ENCODE measurements around the gene LPO. TPM values are rescaled to one million over a fixed set of nuclear protein-coding genes. Genes with fewer than 3 reads are reported as not detected.

The LPO gene
- total RNA-seq, 1 donor from 2014 or later = 0.31 TPM

DNA sequence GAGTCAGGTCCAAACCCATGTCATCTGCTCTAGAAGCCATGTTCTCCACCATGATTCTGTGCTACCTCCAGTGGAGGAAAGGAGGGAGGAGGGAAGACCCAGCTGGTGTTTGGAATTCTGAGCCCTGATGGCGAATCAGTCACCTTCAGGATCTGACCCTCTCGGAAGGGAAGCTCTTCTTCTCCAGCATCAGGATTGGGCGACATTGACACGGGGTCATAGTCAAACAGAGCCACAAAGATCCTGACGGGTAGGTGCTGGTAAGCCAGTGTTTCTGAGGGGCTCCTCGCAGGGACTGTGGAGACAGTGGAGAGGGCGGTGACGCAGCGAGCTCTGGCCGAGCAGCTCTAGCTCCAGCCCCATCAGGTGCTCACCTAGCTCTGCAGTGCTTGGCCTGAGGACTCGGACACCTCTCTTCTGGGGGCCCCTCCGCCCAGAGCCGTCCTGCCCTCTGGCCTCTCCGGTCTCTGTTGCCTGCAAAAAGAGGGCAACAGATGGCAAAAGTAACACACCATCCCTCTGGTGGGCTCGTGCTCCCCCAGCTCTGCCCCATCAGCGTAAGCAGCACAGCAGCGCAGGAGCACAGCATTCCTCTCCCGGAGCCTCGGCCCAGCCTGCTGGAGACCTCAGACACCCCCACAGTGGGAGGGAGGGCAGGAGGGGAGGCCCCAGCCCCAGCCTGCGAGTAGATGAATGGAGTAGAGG, 69.2 kb downstream of the LPO start:
- H3K27ac Mint-ChIP-seq (ENCODE audit: unreplicated experiment) = no peak overlapping the region
- no peaks in the 10 kb centered on the region for H3K9me3 Mint-ChIP-seq (ENCODE audit: unreplicated experiment)
- DNase-seq (ENCODE audit: low spot score) = no peak
- H3K4me3 Mint-ChIP-seq (ENCODE audit: unreplicated experiment) = no peak overlapping the region
- H3K27me3 Mint-ChIP-seq (ENCODE audit: unreplicated experiment) = peaks cover 17% of the 10 kb centered on the region
- H3K36me3 Mint-ChIP-seq (ENCODE audit: low read depth, unreplicated experiment) = peaks cover 4% of the 10 kb centered on the region
- TF ChIP-seq, protein P1, sequence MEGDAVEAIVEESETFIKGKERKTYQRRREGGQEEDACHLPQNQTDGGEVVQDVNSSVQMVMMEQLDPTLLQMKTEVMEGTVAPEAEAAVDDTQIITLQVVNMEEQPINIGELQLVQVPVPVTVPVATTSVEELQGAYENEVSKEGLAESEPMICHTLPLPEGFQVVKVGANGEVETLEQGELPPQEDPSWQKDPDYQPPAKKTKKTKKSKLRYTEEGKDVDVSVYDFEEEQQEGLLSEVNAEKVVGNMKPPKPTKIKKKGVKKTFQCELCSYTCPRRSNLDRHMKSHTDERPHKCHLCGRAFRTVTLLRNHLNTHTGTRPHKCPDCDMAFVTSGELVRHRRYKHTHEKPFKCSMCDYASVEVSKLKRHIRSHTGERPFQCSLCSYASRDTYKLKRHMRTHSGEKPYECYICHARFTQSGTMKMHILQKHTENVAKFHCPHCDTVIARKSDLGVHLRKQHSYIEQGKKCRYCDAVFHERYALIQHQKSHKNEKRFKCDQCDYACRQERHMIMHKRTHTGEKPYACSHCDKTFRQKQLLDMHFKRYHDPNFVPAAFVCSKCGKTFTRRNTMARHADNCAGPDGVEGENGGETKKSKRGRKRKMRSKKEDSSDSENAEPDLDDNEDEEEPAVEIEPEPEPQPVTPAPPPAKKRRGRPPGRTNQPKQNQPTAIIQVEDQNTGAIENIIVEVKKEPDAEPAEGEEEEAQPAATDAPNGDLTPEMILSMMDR (IDR thresholded peaks at IDR 0.05; ENCODE audit: unreplicated experiment) = no peak
- H3K4me1 Mint-ChIP-seq (ENCODE audit: unreplicated experiment) = no peaks in the 10 kb centered on the region

DNA sequence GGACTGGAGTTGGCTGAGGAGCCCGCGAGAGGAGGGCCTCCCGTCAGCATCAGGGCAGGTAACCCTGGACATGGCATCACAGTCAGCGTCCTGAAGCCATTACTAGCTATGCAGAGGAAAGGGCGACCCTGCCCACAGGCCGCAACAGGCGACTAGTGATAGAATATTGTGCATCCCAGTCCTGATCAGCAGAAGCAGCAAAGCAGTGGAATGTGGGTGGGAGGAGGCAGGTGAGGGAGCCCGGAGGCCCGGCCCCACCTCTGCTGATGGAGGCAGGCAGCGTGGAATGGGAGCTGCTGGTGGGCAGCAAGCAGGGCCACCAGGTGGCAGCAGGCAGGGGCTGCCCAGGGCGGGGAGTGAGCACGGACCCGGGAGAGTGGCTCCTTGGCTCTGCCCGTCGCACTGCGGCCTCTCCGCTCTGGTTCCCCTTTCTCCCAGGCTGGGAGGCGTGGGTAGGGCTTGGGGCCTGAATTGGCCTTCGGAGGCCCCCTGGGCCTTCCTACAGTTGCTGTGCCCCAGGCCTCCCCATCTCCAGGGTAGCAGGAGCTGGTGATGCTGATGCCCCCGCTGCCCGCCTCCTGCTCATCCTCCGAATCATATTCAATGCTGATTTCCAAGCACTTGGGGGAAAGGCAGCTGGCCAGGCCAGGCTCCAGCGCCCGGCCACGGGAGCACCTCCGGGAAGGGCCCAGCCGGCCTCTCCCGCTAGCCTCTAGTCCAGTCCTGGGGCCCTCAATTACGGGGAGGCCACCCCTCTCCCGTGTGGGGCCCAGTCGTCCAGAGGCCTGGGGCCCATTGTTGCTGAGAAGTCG, 70.0 kb downstream of the LPO start:
- peaks cover 17% of the 10 kb centered on the region for H3K27me3 Mint-ChIP-seq (ENCODE audit: unreplicated experiment)
- H3K4me1 Mint-ChIP-seq (ENCODE audit: unreplicated experiment) = no peaks in the 10 kb centered on the region
- no peak overlapping the region for H3K4me3 Mint-ChIP-seq (ENCODE audit: unreplicated experiment)
- TF ChIP-seq, protein P1 (IDR thresholded peaks at IDR 0.05; ENCODE audit: unreplicated experiment) = peak; percentile 48
- no peak overlapping the region for H3K27ac Mint-ChIP-seq (ENCODE audit: unreplicated experiment)
- peak; percentile 68 for DNase-seq (ENCODE audit: low spot score)
- H3K9me3 Mint-ChIP-seq (ENCODE audit: unreplicated experiment) = no peaks in the 10 kb centered on the region
- H3K36me3 Mint-ChIP-seq (ENCODE audit: low read depth, unreplicated experiment) = peaks cover 4% of the 10 kb centered on the region

DNA sequence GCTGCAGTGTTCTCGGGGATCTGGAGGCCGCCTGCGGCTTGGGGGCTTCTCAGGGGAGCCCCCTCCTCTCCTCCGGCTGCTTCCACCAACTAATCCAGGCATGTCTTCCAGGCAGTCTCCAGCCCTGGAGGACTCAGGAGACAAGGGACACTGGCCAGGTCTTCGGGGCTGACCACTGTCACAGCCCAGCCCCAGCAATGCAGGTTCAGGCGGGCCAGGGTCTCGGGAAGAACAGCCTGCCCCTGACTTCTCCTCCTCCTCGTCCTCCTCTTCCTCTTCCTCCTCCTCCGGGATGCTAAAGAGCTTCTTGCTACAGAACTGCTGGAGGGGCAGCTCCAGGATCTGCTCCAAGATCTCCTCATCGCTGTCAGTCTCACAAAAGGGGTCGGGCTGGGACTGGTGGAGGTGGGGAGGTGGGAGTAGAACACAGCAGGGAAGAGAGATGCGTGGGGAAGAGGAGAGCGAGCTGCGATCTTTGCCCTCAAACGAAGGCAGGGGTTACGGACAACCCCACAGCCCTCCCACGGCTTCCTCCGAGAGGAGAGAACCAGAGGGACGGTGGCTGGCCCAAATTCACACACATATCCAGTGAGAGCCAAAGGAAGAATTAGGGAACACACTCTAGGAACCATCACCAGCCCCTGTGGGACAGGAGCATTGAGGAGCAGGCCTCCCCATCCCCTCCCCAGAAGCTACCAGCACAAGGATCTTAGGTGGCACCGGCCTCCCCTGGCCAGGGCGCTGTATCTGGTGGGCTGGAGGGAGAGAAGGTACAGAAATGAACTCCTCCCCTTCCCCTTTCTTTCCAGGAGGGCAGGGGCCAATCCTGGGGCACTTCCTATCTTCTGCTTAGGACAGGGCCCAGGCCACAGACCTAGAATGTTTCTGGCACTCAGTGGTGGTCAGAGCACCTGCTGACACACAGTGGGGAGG, 70.9 kb downstream of the LPO start:
- TF ChIP-seq, protein P1 (IDR thresholded peaks at IDR 0.05; ENCODE audit: unreplicated experiment) = no peak

DNA sequence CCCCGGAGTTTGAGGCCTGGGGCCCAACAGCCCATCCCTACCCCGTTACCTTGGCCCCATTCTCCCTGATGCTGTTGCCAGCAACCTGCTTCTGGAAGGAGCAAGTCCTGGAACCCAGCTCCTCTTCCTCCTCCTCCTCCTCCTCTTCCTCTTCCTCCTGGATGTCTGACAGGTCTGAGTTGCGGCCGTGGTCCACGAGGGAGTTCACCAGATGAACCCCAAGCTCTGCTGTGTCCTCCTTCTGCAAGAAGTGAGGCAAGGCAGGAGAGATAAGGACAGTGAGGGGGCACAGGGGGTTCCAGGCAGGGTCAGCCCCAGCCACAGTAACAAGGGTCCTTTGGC, 71.5 kb downstream of the LPO start:
- TF ChIP-seq, protein P1 (IDR thresholded peaks at IDR 0.05; ENCODE audit: unreplicated experiment) = no peak
- H3K4me3 Mint-ChIP-seq (ENCODE audit: unreplicated experiment) = no peak overlapping the region
- H3K9me3 Mint-ChIP-seq (ENCODE audit: unreplicated experiment) = no peaks in the 10 kb centered on the region
- H3K27ac Mint-ChIP-seq (ENCODE audit: unreplicated experiment) = no peak overlapping the region
- no peaks in the 10 kb centered on the region for H3K4me1 Mint-ChIP-seq (ENCODE audit: unreplicated experiment)
- DNase-seq (ENCODE audit: low spot score) = no peak
- peaks cover 4% of the 10 kb centered on the region for H3K36me3 Mint-ChIP-seq (ENCODE audit: low read depth, unreplicated experiment)
- H3K27me3 Mint-ChIP-seq (ENCODE audit: unreplicated experiment) = peaks cover 14% of the 10 kb centered on the region

More for the DNA sequence above, 70.9 kb downstream of the LPO start:
- Mint-ChIP-seq H3K27me3 (ENCODE audit: unreplicated experiment) (peaks cover 14% of the 10 kb centered on the region), H3K27ac (ENCODE audit: unreplicated experiment) (no peak overlapping the region), H3K9me3 (ENCODE audit: unreplicated experiment) (no peaks in the 10 kb centered on the region), H3K4me3 (ENCODE audit: unreplicated experiment) (no peak overlapping the region), H3K4me1 (ENCODE audit: unreplicated experiment) (no peaks in the 10 kb centered on the region), H3K36me3 (ENCODE audit: low read depth, unreplicated experiment) (peaks cover 4% of the 10 kb centered on the region)
- DNase-seq (ENCODE audit: low spot score) = no peak

Data from endothelial cell (in vitro differentiated cells).